Sigmoid colon (tissue), 7 donors: ENCODE data around the gene SRCIN1. TPM values are rescaled to one million over a fixed set of nuclear protein-coding genes. Genes with fewer than 3 reads are reported as not detected.
"Not testable (repeated sequence)": the region's sequence is repeated elsewhere in the genome, so short reads cannot be mapped to it uniquely, and the experiment has no call there.

Experiments used
- DNase-seq: peaks from one replicate; pipeline ENCODE4 v3.0.0-alpha.2; 2019
- H3K27ac ChIP-seq, 4 donors: fragments of 200-600 bp; sonication (generic); one replicate each; pipeline ENCODE4 v1.5.1; 2016 to 2019; ENCODE audit warnings: mild to moderate bottlenecking in 1 of 4
- H3K27me3 ChIP-seq, 3 donors: fragments of 200-600 bp; sonication (generic); one replicate each; pipeline ENCODE4 v1.5.1; 2019; ENCODE audit warnings: mild to moderate bottlenecking in 1 of 3
- H3K36me3 ChIP-seq, 4 donors: fragments of 200-600 bp; sonication (generic); one replicate each; pipeline ENCODE4 v1.5.1; 2016 to 2019
- H3K4me1 ChIP-seq, 4 donors: fragments of 200-600 bp; sonication (generic); one replicate each; pipeline ENCODE4 v1.5.1; 2017 to 2019
- H3K4me3 ChIP-seq, 4 donors: fragments of 200-600 bp; sonication (generic); one replicate each; pipeline ENCODE4 v1.5.1; 2017 to 2019; ENCODE audit warnings: mild to moderate bottlenecking in 2 of 4, moderate library complexity in 1 of 4
- H3K9me3 ChIP-seq, 4 donors: fragments of 200-600 bp in 3 of 4; sonication (generic) in 3 of 4; one replicate each; pipeline versions ENCODE4 v1.5.1 to v1.6.1; 2013 to 2019
- EP300 ChIP-seq, 4 donors: sonication (generic); formaldehyde crosslinking; IDR thresholded peaks; one replicate each; pipeline ENCODE4 v1.6.1; 2017; ENCODE audit warnings: antibody characterized with exemption in 4 of 4
- POLR2A ChIP-seq, 2 donors: fragments of 450-650 bp; IDR thresholded peaks; one replicate each; pipeline ENCODE4 v1.6.1; 2016; ENCODE audit warnings: antibody characterized with exemption in 2 of 2, mild to moderate bottlenecking in 2 of 2, moderate library complexity in 2 of 2
- POLR2AphosphoS5 ChIP-seq, 4 donors: sonication (generic); formaldehyde crosslinking; IDR thresholded peaks; one replicate each; pipeline ENCODE4 v1.6.1; 2017; ENCODE audit warnings: antibody characterized with exemption in 4 of 4
- WGBS, 2 donors: extraction: QIAGEN DNeasy Blood & Tissue Kit; methylation state at CpG; one replicate each; pipeline ENCODE4 v1.1.7; 2013; 5-methylcytosine and 5-hydroxymethylcytosine counted together
- intact Hi-C: fragments of 100-400 bp; cut with DNase I; formaldehyde crosslinking; loops from one replicate; pipeline ENCODE4 v1.15.1; 2023
- polyA plus RNA-seq, 3 donors: library from polyadenylated mRNA; stranded (reverse); fragments of 200-250 nt; gene quantifications; one replicate each; pipeline ENCODE4 v1.2.3, GENCODE V29; 2013
- total RNA-seq, 4 donors: library from RNA; depleted of rRNA; stranded (reverse); fragments of >200 nt; gene quantifications; one replicate each; pipeline ENCODE4 v1.1.0, GENCODE V29; 2016
- TF ChIP-seq, protein P1 (sequence below), 4 experiments: fragments of 450-650 bp in 3 of 4; fragments of 200-600 bp in 1 of 4; IDR thresholded peaks; one replicate each; pipeline ENCODE4 v1.5.1; 2016 to 2019; ENCODE audit warnings: antibody characterized with exemption in 4 of 4, mild to moderate bottlenecking in 3 of 4, moderate library complexity in 2 of 4
- donor health status: healthy with polysubstance abuse.
- donor health status: Bipolar disorder and iron deficiency.
- donor health status: healthy.

Gene SRCIN1
- total and polyA plus RNA-seq, 7 donors: 0.81 to 9.4 (median 1.3) TPM; not detected in 1

- Histone ChIP-seq H3K27ac (no peak overlapping the region), H3K27me3 (peaks cover 0 to 67% (median 29%) of the 10 kb centered on the region in 3 donors), H3K36me3 (no peaks in the 10 kb centered on the region), H3K9me3 (no peaks in the 10 kb centered on the region), H3K4me1 (no peaks in the 10 kb centered on the region), H3K4me3 (no peak overlapping the region)
- intact Hi-C loops: no loop called here
- no peak for DNase-seq
- TF ChIP-seq POLR2A (IDR thresholded peaks at IDR 0.05): no peak
- no peak for TF ChIP-seq EP300 (IDR thresholded peaks at IDR 0.05)
- TF ChIP-seq, protein P1, sequence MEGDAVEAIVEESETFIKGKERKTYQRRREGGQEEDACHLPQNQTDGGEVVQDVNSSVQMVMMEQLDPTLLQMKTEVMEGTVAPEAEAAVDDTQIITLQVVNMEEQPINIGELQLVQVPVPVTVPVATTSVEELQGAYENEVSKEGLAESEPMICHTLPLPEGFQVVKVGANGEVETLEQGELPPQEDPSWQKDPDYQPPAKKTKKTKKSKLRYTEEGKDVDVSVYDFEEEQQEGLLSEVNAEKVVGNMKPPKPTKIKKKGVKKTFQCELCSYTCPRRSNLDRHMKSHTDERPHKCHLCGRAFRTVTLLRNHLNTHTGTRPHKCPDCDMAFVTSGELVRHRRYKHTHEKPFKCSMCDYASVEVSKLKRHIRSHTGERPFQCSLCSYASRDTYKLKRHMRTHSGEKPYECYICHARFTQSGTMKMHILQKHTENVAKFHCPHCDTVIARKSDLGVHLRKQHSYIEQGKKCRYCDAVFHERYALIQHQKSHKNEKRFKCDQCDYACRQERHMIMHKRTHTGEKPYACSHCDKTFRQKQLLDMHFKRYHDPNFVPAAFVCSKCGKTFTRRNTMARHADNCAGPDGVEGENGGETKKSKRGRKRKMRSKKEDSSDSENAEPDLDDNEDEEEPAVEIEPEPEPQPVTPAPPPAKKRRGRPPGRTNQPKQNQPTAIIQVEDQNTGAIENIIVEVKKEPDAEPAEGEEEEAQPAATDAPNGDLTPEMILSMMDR (IDR thresholded peaks at IDR 0.05): no peak
- no peak for TF ChIP-seq POLR2AphosphoS5 (IDR thresholded peaks at IDR 0.05)
- WGBS, 2 donors: 73 to 81% methylated on average over 8 of the region's 8 CpGs
These were observed 69.9 kb downstream of the SRCIN1 start for GRCh38 chr17:38535886-38536285.

DNA sequence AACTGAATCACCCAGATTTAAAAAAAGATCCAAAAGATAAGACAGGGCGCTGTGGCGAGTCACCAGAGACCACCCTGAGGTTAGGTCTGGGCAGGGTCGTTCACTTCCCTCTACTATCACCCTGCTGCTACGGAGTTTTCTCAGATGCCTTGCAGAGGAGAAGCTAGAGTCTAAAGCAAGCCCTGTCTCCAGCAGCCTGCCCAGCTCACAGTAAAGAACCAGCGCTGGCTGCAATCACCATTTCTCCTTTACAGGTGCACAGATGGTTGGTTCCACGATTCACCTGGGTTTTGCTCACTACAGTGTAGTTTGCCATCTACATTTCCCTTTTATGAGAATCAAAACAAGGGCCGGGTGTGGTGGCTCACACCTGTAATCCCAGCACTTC, 71.3 kb downstream of the SRCIN1 start:
- TF ChIP-seq, protein P1 (IDR thresholded peaks at IDR 0.05): no peak
- TF ChIP-seq POLR2AphosphoS5 (IDR thresholded peaks at IDR 0.05): no peak
- TF ChIP-seq EP300 (IDR thresholded peaks at IDR 0.05): no peak
- TF ChIP-seq POLR2A (IDR thresholded peaks at IDR 0.05): no peak
- Histone ChIP-seq H3K27ac (no peak overlapping the region), H3K4me1 (no peaks in the 10 kb centered on the region), H3K9me3 (no peaks in the 10 kb centered on the region), H3K4me3 (no peak overlapping the region), H3K36me3 (no peaks in the 10 kb centered on the region), H3K27me3 (peaks cover 6 to 81% (median 41%) of the 10 kb centered on the region in 3 donors)
- WGBS, 2 donors: 48 to 65% methylated on average over 7 of the region's 7 CpGs
- DNase-seq: no peak
- intact Hi-C loops: no loop called here

DNA sequence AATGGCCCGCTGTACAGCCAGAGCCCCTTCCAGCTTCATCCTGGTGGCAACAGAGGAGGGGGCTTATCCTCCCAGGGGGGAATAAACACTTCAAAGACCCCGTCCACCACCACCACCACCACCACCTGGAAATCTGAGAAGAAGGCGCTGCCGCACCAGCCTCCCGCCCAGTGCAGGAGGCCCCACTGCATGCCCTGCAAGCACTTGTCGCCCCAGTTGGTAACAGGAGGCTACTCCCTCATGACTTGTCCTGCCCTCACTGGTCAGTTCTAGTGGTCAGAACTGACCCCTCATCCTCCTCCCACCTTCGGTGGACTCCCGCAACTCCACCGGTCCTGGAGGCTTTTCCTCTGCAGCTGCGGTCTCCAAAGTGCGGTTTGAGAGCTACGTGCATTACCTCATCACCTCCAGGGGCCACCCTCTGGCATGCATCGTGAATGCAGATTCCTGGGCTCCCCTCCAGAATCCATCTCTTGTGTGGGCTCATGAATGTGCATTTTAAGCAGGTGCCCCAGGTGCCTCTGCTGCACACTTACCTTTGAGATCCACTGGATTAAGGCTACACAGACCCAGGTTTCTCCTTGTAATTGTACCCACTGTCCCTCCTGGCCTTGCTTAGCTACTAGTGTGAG, 71.8 kb downstream of the SRCIN1 start:
- Histone ChIP-seq H3K36me3 (no peaks in the 10 kb centered on the region), H3K9me3 (no peaks in the 10 kb centered on the region), H3K4me1 (no peaks in the 10 kb centered on the region), H3K4me3 (no peak overlapping the region), H3K27me3 (peaks cover 6 to 85% (median 41%) of the 10 kb centered on the region in 3 donors), H3K27ac (no peak overlapping the region)
- WGBS, 2 donors: 57 to 65% methylated on average over 13 of the region's 13 CpGs
- intact Hi-C loops: no loop called here
- TF ChIP-seq, protein P1 (IDR thresholded peaks at IDR 0.05): no peak
- no peak for TF ChIP-seq EP300 (IDR thresholded peaks at IDR 0.05)
- TF ChIP-seq POLR2AphosphoS5 (IDR thresholded peaks at IDR 0.05): no peak
- no peak for TF ChIP-seq POLR2A (IDR thresholded peaks at IDR 0.05)
- DNase-seq: no peak

- H3K4me3 ChIP-seq: no peak overlapping the region
- H3K27me3 ChIP-seq: peaks cover 6 to 85% (median 41%) of the 10 kb centered on the region in 3 donors
- no peaks in the 10 kb centered on the region for H3K36me3 ChIP-seq
- TF ChIP-seq, protein P1 (IDR thresholded peaks at IDR 0.05): no peak
- no peak for TF ChIP-seq EP300 (IDR thresholded peaks at IDR 0.05)
- no peak for TF ChIP-seq POLR2A (IDR thresholded peaks at IDR 0.05)
- TF ChIP-seq POLR2AphosphoS5 (IDR thresholded peaks at IDR 0.05): no peak
- peaks cover 0 to 3% (median 2%) of the 10 kb centered on the region in 4 donors for H3K4me1 ChIP-seq
- 36 to 60% methylated on average over 9 of the region's 9 CpGs for WGBS, 2 donors
- H3K9me3 ChIP-seq: no peaks in the 10 kb centered on the region
- no peak for DNase-seq
- H3K27ac ChIP-seq: no peak overlapping the region
- intact Hi-C loops: no loop called here
These were observed 72.5 kb downstream of the SRCIN1 start for GRCh38 chr17:38533241-38533640.

- Histone ChIP-seq H3K9me3 (no peaks in the 10 kb centered on the region), H3K27me3 (peaks cover 6 to 81% (median 41%) of the 10 kb centered on the region in 3 donors), H3K27ac (no peak overlapping the region), H3K4me1 (peaks cover 0 to 8% (median 4%) of the 10 kb centered on the region in 4 donors), H3K4me3 (no peak overlapping the region), H3K36me3 (no peaks in the 10 kb centered on the region)
- no peak for DNase-seq
- intact Hi-C loops: no loop called here
- 74 to 78% methylated on average over 16 of the region's 16 CpGs for WGBS, 2 donors
- TF ChIP-seq POLR2AphosphoS5 (IDR thresholded peaks at IDR 0.05): no peak
- no peak for TF ChIP-seq POLR2A (IDR thresholded peaks at IDR 0.05)
- TF ChIP-seq, protein P1 (IDR thresholded peaks at IDR 0.05): no peak
- TF ChIP-seq EP300 (IDR thresholded peaks at IDR 0.05): no peak
These were observed 73.3 kb downstream of the SRCIN1 start for GRCh38 chr17:38532451-38532850.

DNA sequence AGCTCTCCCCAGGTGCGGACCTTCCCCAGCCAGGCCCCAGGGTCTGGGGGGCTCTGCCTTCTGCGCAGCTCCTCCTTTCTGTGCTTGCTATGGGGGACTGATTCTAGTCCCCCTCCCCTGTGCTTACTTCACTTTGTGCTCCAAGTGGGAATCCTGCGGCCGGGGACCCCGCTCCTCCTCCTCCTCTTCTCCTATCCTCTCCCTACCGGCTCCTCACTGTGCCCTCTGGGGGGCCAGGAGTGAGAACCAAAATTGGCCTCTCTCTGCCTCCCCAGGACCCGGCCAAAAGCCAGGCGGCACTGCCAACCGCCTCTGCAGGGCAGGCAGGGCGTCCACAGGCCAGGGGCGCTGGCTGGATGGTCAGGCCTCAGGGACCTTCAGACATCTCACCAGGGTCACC, 74.0 kb downstream of the SRCIN1 start:
- peaks cover 6 to 74% (median 41%) of the 10 kb centered on the region in 3 donors for H3K27me3 ChIP-seq
- intact Hi-C loops, H3K36me3 ChIP-seq, H3K9me3 ChIP-seq, H3K27ac ChIP-seq, H3K4me3 ChIP-seq, DNase-seq, H3K4me1 ChIP-seq: not testable (repeated sequence)
- 75 to 85% methylated on average over 11 of the region's 11 CpGs for WGBS, 2 donors

DNA sequence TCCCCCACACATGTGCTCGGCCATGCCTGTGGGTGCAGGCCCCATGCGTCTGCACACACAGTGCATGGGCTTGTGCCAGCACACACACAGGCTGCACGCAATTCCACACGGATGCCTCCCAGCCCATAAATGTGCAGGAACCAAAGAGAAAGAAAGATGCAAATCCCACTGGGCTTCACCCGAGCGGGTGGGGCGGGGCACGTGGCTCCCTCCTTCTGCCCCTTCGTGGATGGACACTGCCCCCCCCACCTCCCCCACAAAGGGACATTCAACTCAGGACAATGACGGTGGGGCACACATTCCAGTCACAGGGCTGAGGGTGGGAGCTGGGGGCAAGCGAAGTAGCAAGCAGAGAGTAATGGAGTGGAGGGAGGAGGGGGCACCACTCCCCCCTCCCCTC, 74.9 kb downstream of the SRCIN1 start:
- H3K9me3 ChIP-seq, intact Hi-C loops, H3K4me3 ChIP-seq, H3K36me3 ChIP-seq, DNase-seq, H3K27ac ChIP-seq, H3K4me1 ChIP-seq: not testable (repeated sequence)
- WGBS, 2 donors: 9 to 55% methylated on average over 10 of the region's 11 CpGs
- peaks cover 6 to 65% (median 41%) of the 10 kb centered on the region in 3 donors for H3K27me3 ChIP-seq
